BJ (cell line): ENCODE results near the gene SAMD9L. TPM values are rescaled to one million over a fixed set of nuclear protein-coding genes. Genes with fewer than 3 reads are reported as not detected.

Source experiments
- CTCF ChIA-PET: fragments of 350-600 bp; formaldehyde crosslinking; extraction: SDS; loops from one replicate; lab custom pipeline; 2021; ENCODE audit warnings: antibody characterized with exemption, inconsistent platforms; lab: Yijun Ruan, JAX
- POLR2A ChIA-PET: fragments of 300-600 bp; sonication (Branson Sonifier 250); formaldehyde crosslinking; extraction: SDS; loops from one replicate; lab custom pipeline; 2021; ENCODE audit warnings: antibody characterized with exemption; lab: Charles Lee
- DNase-seq: peaks from one replicate; pipeline ENCODE4 v3.0.0-alpha.2; 2011; ENCODE audit warnings: low read depth
- H3K27me3 ChIP-seq: 2 replicates; pipeline ENCODE4 v1.6.0; 2011; ENCODE audit warnings: low read length; ENCODE audit not compliant: control insufficient read depth, insufficient read depth
- H3K36me3 ChIP-seq: 2 replicates; pipeline ENCODE4 v1.5.1; 2011; ENCODE audit warnings: low read length; ENCODE audit not compliant: control insufficient read depth, insufficient read depth
- H3K4me3 ChIP-seq: 2 replicates; pipeline ENCODE4 v1.5.1; 2011; ENCODE audit warnings: low read depth, mild to moderate bottlenecking, control low read depth, low read length
- CTCF ChIP-seq: IDR thresholded peaks from 2 replicates; pipeline ENCODE4 v1.5.1; 2011; ENCODE audit warnings: low read depth, mild to moderate bottlenecking, control low read depth, inconsistent platforms, low read length, moderate library complexity; ENCODE audit not compliant: insufficient read depth
- polyA minus RNA-seq: library from RNA; depleted of rRNA, polyadenylated mRNA; stranded (reverse); fragments of >200 nt; gene quantifications from 2 replicates; pipeline ENCODE4 v1.2.3, GENCODE V29; 2011; rRNA and poly(A)+ RNA removed
- polyA plus RNA-seq: library from polyadenylated mRNA; depleted of rRNA; stranded (reverse); fragments of >200 nt; gene quantifications from 2 replicates; pipeline ENCODE4 v1.2.3, GENCODE V29; 2011; rRNA removed

The SAMD9L gene
- 2.0 and 4.8 TPM in 2 replicates for polyA plus RNA-seq
- polyA minus RNA-seq: 1.9 and 2.5 TPM in 2 replicates

- POLR2A ChIA-PET: interaction anchor here (0.5 kb wide), 1 partner anchor 22 kb away, joined by 4 read pairs; no protein-coding TSS in a partner anchor
- no peak for DNase-seq
- TF ChIP-seq CTCF: no peak
- H3K27me3 ChIP-seq: no peaks in the 10 kb centered on the region
- CTCF ChIA-PET: no interaction called here
- no peaks in the 10 kb centered on the region for H3K36me3 ChIP-seq
- H3K4me3 ChIP-seq: peak within 1 kb of the TSS; percentile 30
Measured at GRCh38 chr7:93148144-93148543, at the start of gene SAMD9L. Gene SAMD9L, minus strand, starts transcription at chr7:93148385. Its CDS starts 12,414 bp downstream, at chr7:93135971.

GRCh38 chr7:93196336-93196735 lies 48.2 kb upstream of the SAMD9L start:
- no peak overlapping the region for H3K4me3 ChIP-seq
- H3K27me3 ChIP-seq: no peaks in the 10 kb centered on the region; the same call in 1 of the 2 replicates
- DNase-seq: no peak
- ChIA-PET CTCF (no interaction called here), POLR2A (no interaction called here)
- no peak for TF ChIP-seq CTCF
- no peaks in the 10 kb centered on the region for H3K36me3 ChIP-seq

- TF ChIP-seq CTCF: no peak
- Histone ChIP-seq H3K27me3 (no peaks in the 10 kb centered on the region; the same call in 1 of the 2 replicates), H3K36me3 (no peaks in the 10 kb centered on the region), H3K4me3 (no peak overlapping the region)
- ChIA-PET POLR2A (no interaction called here), CTCF (no interaction called here)
- DNase-seq: no peak
Measured at GRCh38 chr7:93194386-93194785, 46.2 kb upstream of the SAMD9L start.

- Histone ChIP-seq H3K27me3 (peaks cover 4% of the 10 kb centered on the region), H3K4me3 (no peak overlapping the region), H3K36me3 (no peaks in the 10 kb centered on the region)
- ChIA-PET CTCF (no interaction called here), POLR2A (no interaction called here)
- no peak for TF ChIP-seq CTCF
- DNase-seq: no peak
Measured at GRCh38 chr7:93188870-93189634, 40.9 kb upstream of the SAMD9L start.

DNA sequence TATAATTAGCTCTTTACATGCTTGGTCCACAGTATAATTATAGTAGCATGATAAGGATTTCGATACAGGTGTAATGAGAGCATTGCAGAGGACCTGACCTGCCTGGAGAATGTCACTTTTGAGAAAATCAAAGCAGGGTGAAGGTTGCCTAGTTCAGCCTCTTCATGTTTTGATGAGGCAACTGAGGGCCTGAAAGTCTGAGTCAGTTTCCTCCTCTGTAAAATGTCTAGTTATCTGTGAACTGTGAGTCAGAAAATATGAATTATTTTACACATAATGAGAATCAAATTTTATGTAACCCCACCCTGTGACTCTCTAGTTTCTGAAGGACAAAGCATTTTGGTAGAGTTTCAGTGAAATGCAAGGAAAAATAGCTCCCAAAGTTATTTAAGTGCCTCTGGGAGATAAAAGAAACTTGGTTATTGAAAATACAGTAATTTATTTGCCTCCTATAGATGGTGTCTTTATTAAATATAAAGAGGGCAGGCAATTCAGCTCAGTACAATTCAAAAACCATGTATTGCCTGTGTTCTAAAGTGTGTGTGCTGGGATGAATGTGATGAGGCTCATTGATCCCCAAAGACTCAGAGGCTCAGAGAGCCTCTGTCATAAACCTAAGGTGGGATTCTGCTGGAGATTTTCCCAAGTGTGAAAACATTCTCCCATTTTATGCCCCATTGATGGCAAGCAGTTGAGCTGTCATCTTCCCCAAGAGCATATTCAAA lies 37.3 kb upstream of the SAMD9L start:
- peaks cover 4% of the 10 kb centered on the region for H3K27me3 ChIP-seq
- CTCF ChIA-PET: interaction anchor here (1.0 to 1.1 kb wide), 2 partner anchors 8 to 93 kb away, joined by 3 to 6 read pairs; no protein-coding TSS in a partner anchor
- no peaks in the 10 kb centered on the region for H3K36me3 ChIP-seq
- DNase-seq: no peak
- no peak for TF ChIP-seq CTCF
- H3K4me3 ChIP-seq: no peak overlapping the region
- POLR2A ChIA-PET: no interaction called here
